Mesendoderm (in vitro differentiated cells): ENCODE results near the gene PTPRQ.

ENCODE experiments used
- DNase-seq: peaks from one replicate; pipeline ENCODE4 v3.0.0; 2013
- H2AK5ac ChIP-seq: 2 replicates; pipeline ENCODE4 v1.6.1; 2013; ENCODE audit warnings: low read length, inconsistent platforms
- H2BK120ac ChIP-seq: 2 replicates; pipeline ENCODE4 v1.6.1; 2013; ENCODE audit warnings: low read depth, mild to moderate bottlenecking, low read length, moderate library complexity, mixed read lengths
- H2BK15ac ChIP-seq: replicated peaks from 2 replicates; pipeline ENCODE4 v1.6.1; 2013; ENCODE audit warnings: low read depth, mild to moderate bottlenecking, moderate library complexity
- H2BK5ac ChIP-seq: 2 replicates; pipeline ENCODE4 v1.6.1; 2013; ENCODE audit warnings: low read length, inconsistent platforms
- H3K18ac ChIP-seq: 2 replicates; pipeline ENCODE4 v1.6.1; 2013; ENCODE audit warnings: mild to moderate bottlenecking, low read length, mixed read lengths
- H3K23ac ChIP-seq: one replicate; pipeline ENCODE4 v1.6.1; 2013; ENCODE audit warnings: low read length
- H3K27ac ChIP-seq: 2 replicates; pipeline ENCODE4 v1.5.1; 2013; ENCODE audit warnings: low read depth, mild to moderate bottlenecking, inconsistent platforms, low read length, moderate library complexity
- H3K27me3 ChIP-seq: 2 replicates; pipeline ENCODE4 v1.6.1; 2013; ENCODE audit warnings: low read length, control low read depth, mild to moderate bottlenecking, inconsistent platforms; ENCODE audit not compliant: insufficient read depth, poor library complexity
- H3K36me3 ChIP-seq: 2 replicates; pipeline ENCODE4 v1.6.1; 2013; ENCODE audit warnings: low read length, inconsistent platforms; ENCODE audit not compliant: control insufficient read depth, insufficient read depth
- H3K4ac ChIP-seq: one replicate; pipeline ENCODE4 v1.6.1; 2013; ENCODE audit warnings: low read depth, mild to moderate bottlenecking, low read length, moderate library complexity
- H3K4me1 ChIP-seq: 2 replicates; pipeline ENCODE4 v1.6.1; 2013; ENCODE audit warnings: low read depth, low read length, inconsistent platforms; ENCODE audit not compliant: control insufficient read depth
- H3K4me2 ChIP-seq: 2 replicates; pipeline ENCODE4 v1.6.1; 2013; ENCODE audit warnings: low read length
- H3K4me3 ChIP-seq: 2 replicates; pipeline ENCODE4 v1.5.1; 2013; ENCODE audit warnings: mild to moderate bottlenecking, low read length
- H3K56ac ChIP-seq: one replicate; pipeline ENCODE4 v1.6.1; 2013; ENCODE audit warnings: low read length
- H3K79me1 ChIP-seq: 2 replicates; pipeline ENCODE4 v1.6.1; 2013; ENCODE audit warnings: low read length, inconsistent platforms
- H3K79me2 ChIP-seq: 2 replicates; pipeline ENCODE4 v1.6.1; 2013; ENCODE audit warnings: mild to moderate bottlenecking, low read length; ENCODE audit not compliant: control insufficient read depth, insufficient read depth
- H3K9ac ChIP-seq: 2 replicates; pipeline ENCODE4 v1.6.1; 2013; ENCODE audit warnings: low read length, inconsistent platforms
- H4K5ac ChIP-seq: one replicate; pipeline ENCODE4 v1.6.1; 2013; ENCODE audit warnings: low read length
- H4K8ac ChIP-seq: one replicate; pipeline ENCODE4 v1.6.1; 2013; ENCODE audit warnings: low read depth, mild to moderate bottlenecking, control low read depth, low read length, moderate library complexity
- WGBS: extraction: QIAGEN DNeasy Blood & Tissue Kit; methylation state at CpG from one replicate; pipeline ENCODE4 v1.1.7; 2013; ENCODE audit warnings: low lambda C conversion rate, missing lambda C conversion rate; ENCODE audit not compliant: insufficient coverage; ENCODE audit errors: extremely low coverage; 5-methylcytosine and 5-hydroxymethylcytosine counted together

The PTPRQ gene

GRCh38 chr12:80596509-80596908, 152.5 kb downstream of the PTPRQ start:
- Histone ChIP-seq H3K27ac (no peak overlapping the region), H2BK5ac (no peak overlapping the region), H3K4me1 (no peaks in the 10 kb centered on the region), H3K4me2 (no peak overlapping the region), H3K36me3 (no peaks in the 10 kb centered on the region), H4K8ac (no peak overlapping the region), H3K4ac (no peak overlapping the region), H2AK5ac (no peak overlapping the region), H3K79me2 (no peaks in the 10 kb centered on the region), H3K9ac (no peak overlapping the region), H3K18ac (no peak overlapping the region), H3K79me1 (no peaks in the 10 kb centered on the region), H2BK120ac (no peak overlapping the region), H2BK15ac (no peak overlapping the region), H4K5ac (no peak overlapping the region), H3K27me3 (no peaks in the 10 kb centered on the region), H3K4me3 (no peak overlapping the region), H3K23ac (no peak overlapping the region), H3K56ac (no peak overlapping the region)
- DNase-seq: no peak

GRCh38 chr12:80598004-80598606, 154.1 kb downstream of the PTPRQ start:
- no CpG with 5 or more reads among the region's 5 CpGs for WGBS
- H2BK5ac ChIP-seq: no peak overlapping the region
- H3K56ac ChIP-seq: no peak overlapping the region
- H3K79me1 ChIP-seq: no peaks in the 10 kb centered on the region
- no peak overlapping the region for H3K4me2 ChIP-seq
- H3K27me3 ChIP-seq: no peaks in the 10 kb centered on the region
- H2AK5ac ChIP-seq: no peak overlapping the region
- H3K9ac ChIP-seq: no peak overlapping the region
- no peaks in the 10 kb centered on the region for H3K4me1 ChIP-seq
- H2BK120ac ChIP-seq: no peak overlapping the region
- DNase-seq: peak; percentile 35
- no peaks in the 10 kb centered on the region for H3K36me3 ChIP-seq
- no peak overlapping the region for H3K27ac ChIP-seq
- no peak overlapping the region for H3K4ac ChIP-seq
- no peak overlapping the region for H4K5ac ChIP-seq
- no peaks in the 10 kb centered on the region for H3K79me2 ChIP-seq
- no peak overlapping the region for H4K8ac ChIP-seq
- H3K4me3 ChIP-seq: no peak overlapping the region
- H3K23ac ChIP-seq: no peak overlapping the region
- no peak overlapping the region for H2BK15ac ChIP-seq
- no peak overlapping the region for H3K18ac ChIP-seq

GRCh38 chr12:80602455-80602854, 158.4 kb downstream of the PTPRQ start:
- Histone ChIP-seq H3K27me3 (no peaks in the 10 kb centered on the region), H3K23ac (no peak overlapping the region), H4K8ac (no peak overlapping the region), H3K9ac (no peak overlapping the region), H2BK120ac (no peak overlapping the region), H4K5ac (no peak overlapping the region), H2BK15ac (no peak overlapping the region), H3K79me2 (no peaks in the 10 kb centered on the region), H3K4me2 (no peak overlapping the region), H3K36me3 (no peaks in the 10 kb centered on the region), H3K79me1 (no peaks in the 10 kb centered on the region), H3K18ac (no peak overlapping the region), H2BK5ac (no peak overlapping the region), H3K27ac (no peak overlapping the region), H2AK5ac (no peak overlapping the region), H3K56ac (no peak overlapping the region), H3K4ac (no peak overlapping the region), H3K4me3 (no peak overlapping the region), H3K4me1 (no peaks in the 10 kb centered on the region)
- WGBS: no CpG with 5 or more reads among the region's 3 CpGs
- DNase-seq: peak; percentile 35

GRCh38 chr12:80607361-80608135, 163.5 kb downstream of the PTPRQ start:
- Histone ChIP-seq H3K79me1 (no peaks in the 10 kb centered on the region), H3K79me2 (no peaks in the 10 kb centered on the region), H2BK5ac (no peak overlapping the region), H4K5ac (no peak overlapping the region), H3K4me3 (no peak overlapping the region), H3K27ac (no peak overlapping the region), H3K9ac (no peak overlapping the region), H3K27me3 (no peaks in the 10 kb centered on the region), H3K4me1 (no peaks in the 10 kb centered on the region), H3K56ac (no peak overlapping the region), H4K8ac (no peak overlapping the region), H3K36me3 (no peaks in the 10 kb centered on the region), H3K4me2 (no peak overlapping the region), H3K18ac (no peak overlapping the region), H2AK5ac (no peak overlapping the region), H2BK15ac (no peak overlapping the region), H2BK120ac (no peak overlapping the region), H3K4ac (no peak overlapping the region), H3K23ac (no peak overlapping the region)
- no CpG with 5 or more reads among the region's 3 CpGs for WGBS
- DNase-seq: no peak

GRCh38 chr12:80617733-80618132, 173.7 kb downstream of the PTPRQ start:
- Histone ChIP-seq H4K5ac (no peak overlapping the region), H2BK120ac (no peak overlapping the region), H3K23ac (no peak overlapping the region), H3K27ac (no peak overlapping the region), H3K9ac (no peak overlapping the region), H3K18ac (no peak overlapping the region), H3K79me1 (no peaks in the 10 kb centered on the region), H4K8ac (no peak overlapping the region), H3K4me3 (no peak overlapping the region), H3K56ac (no peak overlapping the region), H2BK5ac (no peak overlapping the region), H3K4ac (no peak overlapping the region), H3K27me3 (no peaks in the 10 kb centered on the region), H3K79me2 (no peaks in the 10 kb centered on the region), H3K4me1 (no peaks in the 10 kb centered on the region), H2AK5ac (no peak overlapping the region), H3K36me3 (no peaks in the 10 kb centered on the region), H3K4me2 (no peak overlapping the region), H2BK15ac (no peak overlapping the region)
- no peak for DNase-seq

GRCh38 chr12:80620281-80620680, 176.2 kb downstream of the PTPRQ start:
- Histone ChIP-seq H3K79me2 (no peaks in the 10 kb centered on the region), H3K4ac (no peak overlapping the region), H3K4me1 (no peaks in the 10 kb centered on the region), H3K27ac (no peak overlapping the region), H3K4me3 (no peak overlapping the region), H2AK5ac (no peak overlapping the region), H3K23ac (no peak overlapping the region), H3K36me3 (no peaks in the 10 kb centered on the region), H4K8ac (no peak overlapping the region), H2BK120ac (no peak overlapping the region), H4K5ac (no peak overlapping the region), H3K27me3 (no peaks in the 10 kb centered on the region), H3K9ac (no peak overlapping the region), H3K79me1 (no peaks in the 10 kb centered on the region), H2BK5ac (no peak overlapping the region), H3K18ac (no peak overlapping the region), H2BK15ac (no peak overlapping the region), H3K4me2 (no peak overlapping the region), H3K56ac (no peak overlapping the region)
- no CpG with 5 or more reads among the region's 2 CpGs for WGBS
- DNase-seq: no peak
